Activated naive CD8-positive, alpha-beta T cell (primary cell): ENCODE measurements around the gene PSMC1.
"Not testable (repeated sequence)": the region's sequence is repeated elsewhere in the genome, so short reads cannot be mapped to it uniquely, and the experiment has no call there.

Source experiments
- H3K27ac Mint-ChIP-seq: one replicate; pipeline ENCODE4 v1.8.0; 2021; ENCODE audit warnings: mixed read lengths
- H3K27me3 Mint-ChIP-seq: one replicate; pipeline ENCODE4 v1.8.0; 2021; ENCODE audit warnings: mixed read lengths
- H3K36me3 Mint-ChIP-seq: one replicate; pipeline ENCODE4 v1.8.0; 2021; ENCODE audit warnings: mixed read lengths
- H3K4me1 Mint-ChIP-seq: one replicate; pipeline ENCODE4 v1.8.0; 2021; ENCODE audit warnings: low read depth, mixed read lengths
- H3K4me3 Mint-ChIP-seq: one replicate; pipeline ENCODE4 v1.8.0; 2021; ENCODE audit warnings: mild to moderate bottlenecking, mixed read lengths
- H3K9me3 Mint-ChIP-seq: one replicate; pipeline ENCODE4 v1.8.0; 2021; ENCODE audit warnings: low read depth, mixed read lengths

Gene PSMC1

DNA sequence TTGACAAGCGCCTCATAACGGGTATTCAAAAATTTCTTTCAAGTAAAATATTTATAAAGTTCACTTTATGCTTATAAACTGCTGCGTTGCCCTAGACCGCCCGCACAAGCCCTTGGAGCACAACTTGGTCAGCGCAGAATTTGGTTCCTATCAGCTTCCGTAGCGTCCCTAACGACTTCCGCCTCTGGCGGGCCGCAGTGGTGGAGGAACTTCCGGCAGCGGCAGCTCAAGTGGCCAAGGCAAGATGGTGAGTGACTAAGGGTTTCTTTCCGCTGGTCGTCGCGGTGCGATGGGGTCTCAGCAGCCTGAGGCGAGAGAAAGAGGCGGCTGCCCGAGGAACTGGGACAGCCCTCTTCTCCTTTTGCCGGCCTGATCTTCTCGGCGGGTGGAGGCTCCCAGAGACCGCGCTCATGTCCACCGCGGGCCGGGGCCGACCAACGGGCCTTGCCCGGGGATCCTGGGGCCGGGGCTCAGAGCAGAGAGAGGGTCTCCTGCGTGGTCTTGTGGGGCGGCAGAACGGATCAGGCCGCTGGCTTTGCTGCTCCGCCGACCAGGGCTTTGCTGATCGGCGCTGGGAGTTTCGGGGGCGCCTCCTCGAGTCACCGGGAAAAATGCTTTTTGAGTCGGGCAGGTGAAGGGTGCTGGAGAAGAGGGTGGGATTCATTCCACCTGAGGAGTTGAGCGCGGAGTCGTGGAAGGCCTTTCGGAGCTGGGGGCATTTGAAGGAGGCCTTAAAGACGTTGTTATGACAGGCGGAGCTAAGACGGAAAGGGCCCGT is at the start of gene PSMC1:
PSMC1 (plus strand) TSS at position 200 of the 778 bp plus-strand sequence; CDS start at position 245, 45 bp downstream.
- no peaks in the 10 kb centered on the region for H3K9me3 Mint-ChIP-seq
- peak within 1 kb of the TSS; percentile 99 for H3K27ac Mint-ChIP-seq
- H3K4me1 Mint-ChIP-seq: peaks cover 32% of the 10 kb centered on the region
- H3K36me3 Mint-ChIP-seq: peaks cover 19% of the 10 kb centered on the region
- peaks cover 2% of the 10 kb centered on the region for H3K27me3 Mint-ChIP-seq
- peak within 1 kb of the TSS; percentile 99 for H3K4me3 Mint-ChIP-seq

DNA sequence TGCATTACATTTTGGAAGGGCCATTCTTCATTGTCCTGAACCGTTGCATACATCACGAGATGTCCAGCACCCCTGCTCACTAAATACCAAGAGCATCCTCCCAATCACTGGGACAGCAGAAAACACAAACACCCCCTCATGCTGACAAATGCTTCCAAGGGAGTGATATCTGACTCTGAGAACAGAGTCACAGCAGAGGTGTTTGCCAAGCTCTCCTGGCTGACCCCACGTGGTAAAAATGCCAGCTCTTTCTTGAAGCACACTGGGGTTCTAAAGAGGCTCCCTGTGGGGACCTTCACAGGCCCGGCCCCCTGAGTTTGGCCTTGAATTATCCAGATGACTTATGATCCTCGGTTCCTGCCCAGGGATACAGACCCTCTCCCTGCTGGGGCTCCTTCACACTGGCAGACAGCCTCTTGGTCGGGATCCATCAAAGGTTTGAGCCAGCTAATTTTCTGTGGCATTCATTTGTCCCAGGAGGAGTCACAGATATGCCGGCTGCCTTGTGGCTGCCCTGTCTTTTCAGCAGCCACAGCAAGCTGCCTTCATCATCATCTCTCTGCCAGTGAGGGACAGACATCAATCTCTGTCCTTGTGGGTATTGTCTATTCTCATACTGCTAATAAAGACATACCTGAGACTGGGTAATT is 43.1 kb upstream of the PSMC1 start:
- H3K27me3 Mint-ChIP-seq: peaks cover 15% of the 10 kb centered on the region
- H3K36me3 Mint-ChIP-seq: no peaks in the 10 kb centered on the region
- no peaks in the 10 kb centered on the region for H3K9me3 Mint-ChIP-seq
- H3K4me3 Mint-ChIP-seq: no peak overlapping the region
- no peak overlapping the region for H3K27ac Mint-ChIP-seq
- H3K4me1 Mint-ChIP-seq: no peaks in the 10 kb centered on the region

DNA sequence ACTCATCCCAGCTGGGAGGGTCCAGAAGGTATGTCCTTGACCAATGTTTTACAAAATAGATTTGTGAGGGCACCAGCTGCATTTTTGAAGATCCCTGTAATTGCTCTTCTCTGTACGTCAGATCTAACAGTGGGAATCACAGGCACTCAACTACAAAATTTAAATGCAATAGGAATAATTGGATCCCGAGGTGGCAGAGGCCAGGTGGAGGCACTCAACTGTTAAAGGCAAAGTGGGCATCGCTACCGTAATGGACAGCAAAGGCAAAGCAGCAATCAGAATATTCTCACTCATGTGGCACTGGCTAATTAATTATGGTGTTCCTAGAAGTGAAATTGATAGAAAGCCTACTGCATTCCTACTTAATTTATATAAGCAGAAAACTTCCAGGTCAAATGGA is 27.9 kb upstream of the PSMC1 start:
- Mint-ChIP-seq H3K4me3 (no peak overlapping the region), H3K4me1 (no peaks in the 10 kb centered on the region)

DNA sequence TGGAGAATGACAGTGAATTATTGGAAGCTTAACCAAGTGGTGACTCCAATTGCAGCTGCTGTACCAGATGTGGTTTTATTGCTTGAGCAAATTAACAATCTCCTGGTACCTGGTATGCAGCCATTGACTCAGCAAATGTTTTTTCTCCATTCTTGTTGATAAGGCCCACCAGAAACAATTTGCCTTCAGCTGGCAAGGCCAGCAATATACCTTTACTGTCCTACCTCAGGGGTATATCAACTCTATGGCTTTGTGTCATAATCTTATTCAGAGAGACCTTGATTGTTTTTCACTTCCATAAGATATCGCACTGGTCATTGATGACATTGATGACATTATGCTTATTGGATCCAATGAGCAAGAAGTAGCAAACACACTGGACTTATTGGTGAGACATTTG is 26.4 kb upstream of the PSMC1 start:
- H3K27me3 Mint-ChIP-seq, H3K9me3 Mint-ChIP-seq, H3K4me1 Mint-ChIP-seq, H3K4me3 Mint-ChIP-seq, H3K36me3 Mint-ChIP-seq, H3K27ac Mint-ChIP-seq: not testable (repeated sequence)

More for the DNA sequence above, 27.9 kb upstream of the PSMC1 start:
- H3K9me3 Mint-ChIP-seq: peaks cover 7% of the 10 kb centered on the region
- H3K36me3 Mint-ChIP-seq: no peaks in the 10 kb centered on the region
- peaks cover 7% of the 10 kb centered on the region for H3K27me3 Mint-ChIP-seq
- H3K27ac Mint-ChIP-seq: no peak overlapping the region

DNA sequence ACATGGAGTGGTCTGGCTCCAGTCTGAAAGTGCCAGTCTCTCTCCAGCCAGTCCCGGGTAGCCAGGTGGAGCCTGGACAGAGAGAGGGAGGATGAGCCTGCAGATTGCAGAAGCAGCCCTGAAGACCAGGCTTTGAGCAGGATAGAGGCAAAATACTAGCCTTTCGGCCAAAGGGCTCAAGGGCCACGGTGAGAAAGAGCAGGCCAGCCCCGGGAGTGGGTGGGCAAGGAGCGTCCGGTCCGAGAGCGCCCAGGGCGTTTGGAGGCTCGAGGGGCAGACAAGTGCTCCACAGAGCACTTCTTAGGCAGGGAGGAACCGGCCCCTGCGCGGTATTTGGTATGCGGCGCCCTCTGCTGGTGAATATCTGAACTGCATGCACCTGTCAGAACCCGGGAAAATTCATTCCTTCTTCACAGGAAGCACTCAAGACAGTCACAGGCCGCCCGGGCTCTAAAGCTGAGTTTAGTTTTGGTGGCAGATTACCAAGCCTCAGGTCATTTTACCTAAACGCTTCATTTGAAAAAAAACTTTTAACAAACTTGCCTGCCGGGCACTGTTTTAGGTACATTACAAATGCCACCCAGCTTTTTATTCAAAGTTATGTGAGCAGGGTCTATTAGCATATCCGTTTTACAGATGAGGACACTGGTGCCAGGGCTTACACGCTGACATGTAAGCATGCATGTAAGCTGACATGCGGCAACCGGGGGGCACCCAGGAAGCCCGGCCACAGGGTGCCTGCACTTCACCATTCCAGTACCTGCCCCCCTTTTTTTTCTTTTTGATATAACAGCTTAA is 21.0 kb upstream of the PSMC1 start:
- peaks cover 2% of the 10 kb centered on the region for H3K36me3 Mint-ChIP-seq
- H3K27ac Mint-ChIP-seq: no peak overlapping the region
- H3K4me1 Mint-ChIP-seq: no peaks in the 10 kb centered on the region

DNA sequence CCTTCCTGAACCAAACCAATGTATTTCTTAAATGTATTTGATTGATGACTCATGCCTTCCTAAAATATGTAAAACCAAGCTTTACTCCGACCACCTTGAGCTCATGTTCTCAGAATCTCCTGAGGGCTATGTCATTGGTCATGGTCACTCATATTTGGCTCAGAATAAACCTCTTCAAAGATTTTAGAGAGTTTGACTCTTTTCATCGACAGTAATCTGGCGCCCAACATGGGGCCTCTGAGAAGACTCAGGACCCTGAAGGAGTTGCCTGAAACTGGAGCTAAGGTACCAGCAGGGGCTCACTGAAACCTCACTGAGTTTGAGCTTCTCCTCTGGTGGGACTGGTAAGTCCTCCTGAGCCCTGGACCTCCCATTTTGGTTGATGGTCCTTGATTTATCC is 17.2 kb upstream of the PSMC1 start:
- Mint-ChIP-seq H3K36me3 (peaks cover 9% of the 10 kb centered on the region), H3K4me1 (no peaks in the 10 kb centered on the region), H3K27ac (no peak overlapping the region), H3K4me3 (no peak overlapping the region), H3K9me3 (peaks cover 28% of the 10 kb centered on the region), H3K27me3 (peaks cover 7% of the 10 kb centered on the region)

More for the DNA sequence above, 21.0 kb upstream of the PSMC1 start:
- H3K9me3 Mint-ChIP-seq: peaks cover 15% of the 10 kb centered on the region
- peaks cover 10% of the 10 kb centered on the region for H3K27me3 Mint-ChIP-seq
- H3K4me3 Mint-ChIP-seq: no peak overlapping the region

DNA sequence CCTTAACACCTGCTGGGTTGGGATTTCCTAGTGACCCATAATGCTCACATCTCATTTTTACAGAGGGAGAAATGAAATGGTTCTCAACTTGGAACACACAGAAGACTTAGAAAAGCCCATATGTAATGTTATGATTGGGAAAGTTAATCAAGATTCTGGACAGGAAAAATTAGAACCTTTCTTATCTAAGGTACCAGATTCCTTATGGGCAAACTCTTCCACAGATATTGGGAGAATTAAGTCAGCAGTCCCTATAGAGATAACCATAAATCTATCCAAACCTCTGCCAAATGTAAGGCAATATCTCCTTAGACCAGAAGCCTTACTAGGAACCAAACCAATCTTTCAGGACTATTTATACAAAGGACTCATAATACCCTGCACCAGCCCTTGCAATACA is 13.9 kb upstream of the PSMC1 start:
- H3K4me1 Mint-ChIP-seq: no peaks in the 10 kb centered on the region
- no peak overlapping the region for H3K4me3 Mint-ChIP-seq
- peaks cover 4% of the 10 kb centered on the region for H3K27me3 Mint-ChIP-seq
- H3K9me3 Mint-ChIP-seq: peaks cover 32% of the 10 kb centered on the region
- H3K27ac Mint-ChIP-seq: no peak overlapping the region
- H3K36me3 Mint-ChIP-seq: peaks cover 9% of the 10 kb centered on the region

DNA sequence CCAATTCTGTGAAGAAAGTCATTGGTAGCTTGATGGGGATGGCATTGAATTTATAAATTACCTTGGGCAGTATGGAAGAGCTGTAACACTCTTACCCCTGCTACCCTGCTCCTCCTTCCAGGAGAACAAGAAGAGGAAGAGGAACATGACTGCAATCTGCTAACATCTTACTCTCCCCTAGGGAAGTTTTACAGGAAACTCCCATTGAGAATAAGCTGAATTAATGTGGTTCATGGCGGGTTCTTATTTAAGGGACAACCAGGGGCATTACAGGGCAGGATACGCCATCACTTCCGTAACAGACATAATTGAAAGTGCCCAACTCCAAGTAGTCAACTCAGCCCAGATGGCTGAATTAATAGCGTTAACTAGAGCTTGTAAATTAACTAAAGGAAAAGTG is 9.4 kb upstream of the PSMC1 start:
- Mint-ChIP-seq H3K4me1 (no peaks in the 10 kb centered on the region), H3K4me3 (no peak overlapping the region), H3K27ac (no peak overlapping the region), H3K9me3 (peaks cover 9% of the 10 kb centered on the region), H3K27me3 (peaks cover 8% of the 10 kb centered on the region), H3K36me3 (no peaks in the 10 kb centered on the region)

DNA sequence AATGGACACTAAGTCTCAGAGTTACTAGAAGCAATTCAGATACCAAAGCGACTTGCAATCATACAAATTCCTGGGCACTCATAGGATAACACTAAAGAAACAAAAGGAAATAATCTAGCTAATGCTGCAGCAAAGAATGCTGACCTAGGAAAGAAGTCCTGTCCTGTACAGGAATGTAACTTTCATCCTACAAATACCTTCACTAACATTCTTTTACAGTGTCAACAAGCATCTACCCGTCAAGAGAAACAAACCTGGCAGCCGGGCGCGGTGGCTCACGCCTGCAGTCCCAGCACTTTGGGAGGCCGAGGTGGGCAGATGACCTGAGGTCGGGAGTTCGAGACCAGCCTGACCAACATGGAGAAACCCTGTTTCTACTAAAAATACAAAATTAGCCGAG is 8.9 kb upstream of the PSMC1 start:
- not testable (repeated sequence) for H3K36me3 Mint-ChIP-seq, H3K4me3 Mint-ChIP-seq, H3K27ac Mint-ChIP-seq, H3K27me3 Mint-ChIP-seq, H3K4me1 Mint-ChIP-seq, H3K9me3 Mint-ChIP-seq

DNA sequence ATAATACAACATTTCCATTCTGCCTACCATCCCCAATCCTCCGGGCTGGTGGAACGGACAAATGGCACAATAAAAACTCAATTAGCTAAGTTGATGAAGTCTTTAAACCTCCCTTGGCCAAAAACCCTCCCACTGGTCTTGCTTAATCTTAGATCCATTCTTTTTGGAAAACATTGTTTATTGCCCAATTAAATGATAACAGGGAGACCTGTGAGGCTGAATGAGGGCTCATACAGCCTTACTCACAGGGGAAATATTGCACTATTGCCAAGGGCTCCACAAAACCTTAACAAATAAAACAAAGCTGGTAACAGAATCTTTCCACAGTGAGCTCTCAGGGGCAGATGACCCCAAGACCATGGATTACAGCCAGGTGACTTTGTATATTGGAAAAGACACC is 7.8 kb upstream of the PSMC1 start:
- peaks cover 9% of the 10 kb centered on the region for H3K9me3 Mint-ChIP-seq

DNA sequence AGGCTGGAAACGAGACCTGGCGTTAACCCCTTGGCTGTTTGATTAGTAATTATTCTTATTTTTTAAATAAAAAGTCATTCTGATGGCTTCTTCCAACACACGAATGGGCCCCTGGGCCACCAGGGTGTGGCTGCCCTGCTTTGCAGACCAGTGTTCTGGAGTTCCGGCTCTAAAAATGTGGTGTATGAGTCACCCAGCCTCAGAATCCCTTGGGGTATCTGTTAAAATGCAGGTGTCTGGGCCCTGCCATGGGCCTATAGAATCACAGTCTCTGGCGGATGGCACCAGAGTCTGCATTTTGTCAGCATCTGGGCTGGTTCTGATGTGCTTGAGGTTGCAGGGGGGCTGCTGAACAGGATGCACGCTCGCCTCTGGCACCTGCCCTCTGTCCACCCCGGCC is 2.5 kb upstream of the PSMC1 start:
- Mint-ChIP-seq H3K9me3 (no peaks in the 10 kb centered on the region), H3K36me3 (peaks cover 9% of the 10 kb centered on the region), H3K4me3 (no peak overlapping the region), H3K27me3 (peaks cover 4% of the 10 kb centered on the region), H3K27ac (no peak overlapping the region), H3K4me1 (peaks cover 27% of the 10 kb centered on the region)

More for the DNA sequence above, 7.8 kb upstream of the PSMC1 start:
- H3K27me3 Mint-ChIP-seq: peaks cover 10% of the 10 kb centered on the region
- no peak overlapping the region for H3K4me3 Mint-ChIP-seq
- no peaks in the 10 kb centered on the region for H3K4me1 Mint-ChIP-seq
- no peak overlapping the region for H3K27ac Mint-ChIP-seq
- H3K36me3 Mint-ChIP-seq: no peaks in the 10 kb centered on the region

DNA sequence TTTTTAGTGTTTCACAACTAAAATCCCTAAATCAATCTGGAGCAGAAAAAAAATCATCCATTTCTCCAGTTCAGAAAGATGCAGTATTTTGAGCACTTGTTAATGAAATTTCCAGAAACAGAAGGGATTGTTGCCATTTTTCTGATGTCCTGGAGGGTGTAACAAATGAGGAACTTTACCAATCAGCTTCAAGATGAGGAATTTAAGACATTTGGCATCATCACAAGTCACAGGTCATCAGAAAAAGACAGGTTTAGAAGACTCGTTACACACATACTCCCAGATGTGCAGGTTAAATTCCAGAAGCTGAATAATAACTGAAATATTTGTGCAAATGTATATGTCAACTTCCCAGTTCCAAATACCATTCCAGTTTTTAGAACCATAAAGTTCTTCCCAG is 482 bp upstream of the PSMC1 start:
- peaks cover 2% of the 10 kb centered on the region for H3K27me3 Mint-ChIP-seq
- peaks cover 13% of the 10 kb centered on the region for H3K36me3 Mint-ChIP-seq
- H3K4me1 Mint-ChIP-seq: peaks cover 32% of the 10 kb centered on the region
- H3K27ac Mint-ChIP-seq: peak overlapping the region; percentile 79
- H3K9me3 Mint-ChIP-seq: no peaks in the 10 kb centered on the region
- H3K4me3 Mint-ChIP-seq: peak overlapping the region; percentile 99

DNA sequence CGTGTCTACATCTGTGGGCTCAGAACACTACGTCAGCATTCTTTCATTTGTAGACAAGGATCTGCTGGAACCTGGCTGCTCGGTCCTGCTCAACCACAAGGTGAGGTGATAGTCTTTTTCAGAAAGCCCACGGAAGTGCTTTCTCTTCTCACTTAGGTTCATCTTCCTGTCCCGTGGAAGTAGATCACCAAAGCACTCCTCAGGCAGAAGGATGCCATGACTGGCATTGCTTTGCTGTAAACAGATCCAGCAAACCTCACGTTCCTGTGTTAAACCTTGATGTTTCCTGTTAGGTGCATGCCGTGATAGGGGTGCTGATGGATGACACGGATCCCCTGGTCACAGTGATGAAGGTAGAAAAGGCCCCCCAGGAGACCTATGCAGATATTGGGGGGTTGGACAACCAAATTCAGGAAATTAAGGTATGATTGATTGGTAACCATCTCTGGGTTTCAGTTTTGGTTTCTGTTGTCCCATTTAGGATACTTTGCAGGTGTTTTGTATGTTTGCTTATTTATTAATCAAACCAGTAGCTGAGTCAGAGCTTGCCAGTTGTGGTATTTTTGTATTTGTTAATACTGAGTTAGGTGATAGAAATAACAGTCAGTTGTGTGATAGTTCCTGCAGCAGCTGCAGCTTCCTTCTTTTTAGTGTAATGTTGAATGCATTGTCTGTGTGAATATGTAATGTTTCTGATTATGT is 7.5 kb downstream of the PSMC1 start:
- H3K27ac Mint-ChIP-seq: peak overlapping the region; percentile 34
- peaks cover 6% of the 10 kb centered on the region for H3K4me1 Mint-ChIP-seq
- peaks cover 12% of the 10 kb centered on the region for H3K36me3 Mint-ChIP-seq

DNA sequence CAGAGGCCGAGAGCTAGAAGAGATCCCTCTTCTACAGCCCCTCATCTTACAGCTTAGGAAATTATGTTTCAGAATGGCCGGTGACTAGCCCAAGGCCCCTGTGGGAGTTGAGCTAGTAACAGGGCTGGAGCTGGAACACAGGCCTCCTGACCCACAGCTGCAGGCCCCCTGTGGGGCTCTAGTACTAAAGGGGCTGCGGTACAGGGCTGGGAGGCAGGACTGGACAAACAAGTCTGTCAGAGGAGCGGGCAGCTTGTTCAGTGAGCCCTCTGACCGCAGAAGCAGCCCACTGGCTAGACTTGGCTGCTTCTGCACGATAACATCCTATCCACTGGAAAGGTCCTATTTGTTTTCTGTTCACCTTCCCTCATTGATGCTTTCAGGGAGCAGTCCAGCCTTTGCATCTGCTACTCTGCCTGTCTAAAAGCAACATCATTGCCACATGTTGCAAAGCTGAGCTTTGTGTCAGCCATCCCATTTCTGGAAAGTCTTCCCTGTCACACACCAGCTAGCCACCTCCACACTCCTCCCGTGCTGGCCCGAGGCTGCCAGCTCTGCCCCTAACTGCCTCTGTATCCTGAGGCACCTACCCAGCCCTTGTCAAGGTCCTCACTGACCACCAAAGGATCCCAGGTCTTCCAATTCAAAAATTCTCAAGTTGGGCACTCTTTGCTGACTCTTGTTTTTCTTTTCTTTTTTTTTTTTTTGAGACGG is 10.2 kb downstream of the PSMC1 start:
- Mint-ChIP-seq H3K36me3 (peaks cover 3% of the 10 kb centered on the region), H3K4me3 (no peak overlapping the region), H3K27ac (peak overlapping the region; percentile 5), H3K4me1 (peaks cover 3% of the 10 kb centered on the region), H3K27me3 (no peaks in the 10 kb centered on the region), H3K9me3 (no peaks in the 10 kb centered on the region)

More for the DNA sequence above, 7.5 kb downstream of the PSMC1 start:
- Mint-ChIP-seq H3K9me3 (no peaks in the 10 kb centered on the region), H3K27me3 (no peaks in the 10 kb centered on the region), H3K4me3 (no peak overlapping the region)
